GM21576 (cell line): Measurements from ENCODE around the gene MAML1.

Experiments
- ATAC-seq: cut with Tn5 transposase; IDR thresholded peaks from one replicate; pipeline ENCODE4 v1.9.1; 2021; ENCODE audit warnings: mild to moderate bottlenecking, moderate library complexity; ENCODE audit not compliant: unreplicated experiment

The MAML1 gene

DNA sequence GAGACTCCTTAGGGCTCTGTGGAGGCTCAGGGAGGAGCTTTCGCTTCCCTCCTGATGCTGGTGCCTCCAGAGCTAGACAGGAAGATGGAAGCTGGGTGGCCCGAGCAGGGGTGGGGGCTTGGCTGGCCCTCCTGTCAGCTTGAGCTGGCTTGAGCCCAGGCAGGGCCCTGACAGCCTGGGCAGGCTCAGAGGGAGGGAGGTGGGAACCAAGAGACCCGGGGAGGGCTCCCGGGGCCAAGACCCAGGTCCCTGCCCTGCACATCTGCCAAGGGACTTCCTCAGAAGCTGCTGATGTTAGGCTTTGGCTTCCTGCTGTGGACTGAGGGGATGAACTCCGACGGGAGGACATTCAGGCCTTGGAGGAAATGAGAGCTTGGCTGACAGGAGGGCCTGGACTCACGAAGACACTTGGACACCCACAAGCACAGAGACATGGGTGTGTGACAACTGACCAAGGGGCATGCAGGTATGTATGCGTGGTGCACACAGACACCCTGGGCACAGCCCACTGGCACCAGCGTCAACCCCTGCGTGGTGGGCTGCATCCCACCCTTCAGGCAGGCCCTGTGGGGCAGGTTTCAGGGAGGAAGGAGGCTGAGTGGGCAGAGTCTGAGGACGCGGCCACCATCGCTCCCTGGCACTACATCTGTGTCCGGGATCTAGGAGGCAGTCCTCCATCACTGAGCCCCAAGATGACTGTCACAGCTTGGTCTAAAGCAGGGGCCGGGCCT is 59.4 kb downstream of the MAML1 start:
- no peak for ATAC-seq

DNA sequence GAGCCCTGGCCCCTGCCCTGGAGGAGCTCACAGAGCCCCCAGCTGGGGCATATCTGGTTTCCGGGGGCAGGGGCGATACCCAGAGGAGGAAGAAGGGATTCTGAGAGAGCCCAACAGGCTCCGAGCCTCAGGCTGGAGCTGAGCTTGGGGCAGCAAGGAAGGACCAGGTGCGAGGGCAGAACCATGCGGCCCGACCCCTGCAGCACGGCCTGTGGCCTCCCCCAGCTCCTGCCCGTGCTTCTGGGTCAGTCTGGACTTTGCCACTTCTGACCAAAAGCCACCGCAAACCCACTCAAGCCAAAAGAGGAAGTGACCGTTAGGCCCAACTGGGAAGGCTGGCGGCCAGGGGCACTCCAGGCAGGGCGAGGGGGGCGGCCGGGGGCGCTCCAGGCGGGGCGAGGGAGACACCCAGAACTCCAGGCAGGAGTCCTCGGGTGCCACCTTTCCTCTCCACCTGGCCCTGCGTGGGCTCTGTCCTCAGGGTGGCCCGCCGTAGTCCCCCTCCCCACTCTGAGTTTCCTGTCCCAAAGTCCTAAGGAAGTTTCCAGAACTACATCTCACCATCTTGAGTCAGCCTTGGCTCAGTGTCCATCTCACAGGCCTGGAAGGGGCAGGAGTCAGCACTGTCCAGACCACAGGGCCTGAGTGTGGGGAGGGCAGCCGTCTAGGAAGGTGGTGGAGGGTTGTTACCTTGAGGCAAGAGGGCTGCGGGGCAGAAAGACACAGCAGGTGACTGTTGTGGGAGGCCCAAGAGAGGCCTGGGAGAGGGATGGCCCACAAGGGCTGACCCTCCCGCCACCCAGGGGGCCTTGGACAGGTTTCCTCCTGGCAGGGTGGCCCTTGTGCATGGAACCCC is 60.2 kb downstream of the MAML1 start:
- no peak for ATAC-seq

DNA sequence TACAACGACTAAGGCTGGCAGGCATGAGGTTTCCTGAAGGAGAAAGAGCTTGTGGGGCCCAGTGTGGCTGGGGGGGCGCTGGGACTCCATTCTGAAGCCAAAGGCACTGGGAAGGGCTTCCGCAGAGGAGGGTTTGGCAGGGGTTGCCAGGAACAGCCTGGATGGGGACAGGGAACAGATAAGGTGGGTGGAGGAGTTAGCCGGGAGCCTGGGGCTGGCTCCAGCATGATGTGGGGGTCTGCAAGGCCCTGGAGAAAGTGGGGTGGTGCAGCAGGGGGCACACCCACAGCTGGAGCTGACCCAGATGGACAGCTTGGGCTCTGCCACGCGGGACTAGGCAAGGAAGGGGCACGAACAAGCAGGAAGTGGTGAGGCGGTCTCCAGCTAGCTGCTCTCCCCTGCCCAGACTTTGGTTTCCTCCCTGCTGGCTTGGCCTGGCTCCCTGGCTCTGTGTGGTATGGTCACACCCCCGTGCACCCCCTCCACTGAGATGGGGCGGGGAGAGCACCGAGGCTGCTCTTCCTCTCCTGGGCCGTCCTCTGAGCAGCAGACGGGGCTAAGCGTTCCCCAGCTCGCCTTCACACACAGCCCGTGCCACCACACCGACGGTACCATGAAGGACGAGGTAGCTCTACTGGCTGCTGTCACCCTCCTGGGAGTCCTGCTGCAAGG is 61.0 kb downstream of the MAML1 start, which contains the start of gene LTC4S:
TSS of gene LTC4S (plus strand) at position 519 of the 672 bp plus-strand sequence. CDS start at position 614, 95 bp downstream.
- ATAC-seq = no peak

DNA sequence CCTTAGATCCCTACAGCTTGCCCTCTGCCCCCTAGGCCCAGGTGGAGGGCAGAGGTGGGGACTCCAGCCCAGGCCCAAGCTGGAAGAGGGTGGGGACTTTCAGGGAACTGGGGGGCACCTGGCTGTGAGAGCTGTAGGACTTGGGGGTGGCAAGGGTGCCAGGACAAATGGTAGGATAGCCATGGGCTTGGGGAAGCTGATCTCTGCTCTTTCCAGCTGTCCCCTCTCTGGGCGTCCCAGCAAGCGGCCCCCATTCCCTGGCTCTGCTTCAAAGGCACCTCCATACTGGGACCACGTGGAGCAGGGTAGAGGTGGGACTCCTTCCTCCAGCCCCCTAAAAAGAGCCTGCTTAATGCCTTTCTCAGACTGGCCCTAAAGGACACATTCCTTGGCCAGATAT is 61.5 kb downstream of the MAML1 start:
- ATAC-seq = no peak

DNA sequence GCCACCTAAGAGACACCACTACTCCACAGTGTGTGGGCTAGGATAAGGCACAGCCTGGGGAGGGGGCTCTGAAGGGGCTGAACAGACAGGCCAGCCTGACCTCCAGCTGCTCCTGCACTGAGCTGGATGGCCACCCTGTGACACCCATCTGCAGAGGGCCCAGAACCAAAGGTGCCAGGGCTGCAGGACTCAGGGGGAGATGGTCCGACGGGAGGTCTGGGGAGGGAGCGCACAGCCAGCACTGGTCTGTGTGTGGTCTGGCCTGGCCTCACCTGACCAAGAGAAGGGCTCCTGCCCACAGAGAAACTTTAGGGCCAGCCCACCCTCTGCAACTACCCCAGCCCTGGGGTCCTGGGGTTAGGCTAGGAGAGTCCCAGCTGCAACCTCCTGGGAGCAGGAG is 62.0 kb downstream of the MAML1 start:
- no peak for ATAC-seq

DNA sequence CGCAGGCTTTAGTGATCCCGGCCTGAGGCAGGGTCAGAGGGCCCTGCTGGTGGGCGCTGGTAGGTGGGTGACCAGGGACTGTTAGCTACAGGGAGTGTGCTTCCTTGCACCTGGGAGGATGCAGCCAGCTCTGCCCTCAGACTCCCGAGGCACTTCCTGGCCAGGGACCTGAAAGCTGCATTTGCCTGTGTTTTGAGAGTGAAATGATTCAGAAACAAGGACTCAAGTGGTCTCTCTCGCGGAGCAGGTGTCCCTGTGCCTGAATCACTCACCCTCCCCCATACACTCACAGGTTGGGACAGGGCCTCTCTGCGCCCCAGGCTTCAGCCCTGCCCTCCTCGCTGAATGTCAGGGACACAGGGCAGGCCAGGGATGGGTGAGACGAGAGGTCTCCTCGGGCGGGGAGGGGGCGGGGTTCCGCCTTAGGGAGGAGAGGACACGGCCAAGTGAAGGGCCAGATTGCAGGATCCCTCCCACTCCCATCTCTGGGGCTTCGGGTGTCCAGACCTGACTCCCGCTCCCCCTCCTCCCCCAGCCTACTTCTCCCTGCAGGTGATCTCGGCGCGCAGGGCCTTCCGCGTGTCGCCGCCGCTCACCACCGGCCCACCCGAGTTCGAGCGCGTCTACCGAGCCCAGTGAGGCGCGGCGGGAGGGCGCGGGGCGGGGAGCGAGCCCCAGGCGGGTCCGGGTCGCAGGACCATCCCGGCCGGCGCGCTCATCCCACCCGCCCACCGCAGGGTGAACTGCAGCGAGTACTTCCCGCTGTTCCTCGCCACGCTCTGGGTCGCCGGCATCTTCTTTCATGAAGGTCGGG is 62.6 kb downstream of the MAML1 start:
- no peak for ATAC-seq

DNA sequence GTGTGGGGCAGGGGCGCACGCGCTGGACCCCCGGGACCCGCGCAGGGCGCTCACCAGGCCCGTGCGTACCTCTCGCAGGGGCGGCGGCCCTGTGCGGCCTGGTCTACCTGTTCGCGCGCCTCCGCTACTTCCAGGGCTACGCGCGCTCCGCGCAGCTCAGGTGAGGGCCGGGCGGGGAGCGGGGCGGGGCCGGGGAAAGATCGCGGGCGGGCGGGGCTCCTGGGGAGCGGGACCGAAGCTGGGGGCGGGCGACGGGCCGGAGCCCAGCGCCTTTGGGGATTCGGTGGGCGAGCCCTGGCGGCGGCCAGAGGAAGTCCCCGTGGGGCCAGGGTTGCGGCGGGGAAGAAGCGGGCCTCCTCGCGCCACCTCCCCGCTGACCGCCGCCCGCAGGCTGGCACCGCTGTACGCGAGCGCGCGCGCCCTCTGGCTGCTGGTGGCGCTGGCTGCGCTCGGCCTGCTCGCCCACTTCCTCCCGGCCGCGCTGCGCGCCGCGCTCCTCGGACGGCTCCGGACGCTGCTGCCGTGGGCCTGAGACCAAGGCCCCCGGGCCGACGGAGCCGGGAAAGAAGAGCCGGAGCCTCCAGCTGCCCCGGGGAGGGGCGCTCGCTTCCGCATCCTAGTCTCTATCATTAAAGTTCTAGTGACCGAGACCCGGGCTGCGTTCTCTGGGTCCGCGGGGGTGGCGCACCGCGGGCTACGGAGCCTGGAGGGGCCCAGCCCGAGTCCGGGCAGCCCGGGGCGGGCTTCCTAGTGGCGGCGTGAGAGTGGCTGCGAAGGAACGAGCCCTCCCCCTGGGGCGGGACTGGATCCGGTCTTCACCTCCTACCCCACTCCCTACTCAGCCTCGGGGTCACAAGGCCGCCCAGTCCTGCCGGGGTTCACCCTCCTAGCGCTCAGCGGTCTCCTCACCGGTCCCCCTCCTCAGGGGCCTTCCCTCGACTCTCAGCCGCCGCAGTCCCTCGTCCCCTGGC is 63.5 kb downstream of the MAML1 start:
- peak; percentile 76 for ATAC-seq

DNA sequence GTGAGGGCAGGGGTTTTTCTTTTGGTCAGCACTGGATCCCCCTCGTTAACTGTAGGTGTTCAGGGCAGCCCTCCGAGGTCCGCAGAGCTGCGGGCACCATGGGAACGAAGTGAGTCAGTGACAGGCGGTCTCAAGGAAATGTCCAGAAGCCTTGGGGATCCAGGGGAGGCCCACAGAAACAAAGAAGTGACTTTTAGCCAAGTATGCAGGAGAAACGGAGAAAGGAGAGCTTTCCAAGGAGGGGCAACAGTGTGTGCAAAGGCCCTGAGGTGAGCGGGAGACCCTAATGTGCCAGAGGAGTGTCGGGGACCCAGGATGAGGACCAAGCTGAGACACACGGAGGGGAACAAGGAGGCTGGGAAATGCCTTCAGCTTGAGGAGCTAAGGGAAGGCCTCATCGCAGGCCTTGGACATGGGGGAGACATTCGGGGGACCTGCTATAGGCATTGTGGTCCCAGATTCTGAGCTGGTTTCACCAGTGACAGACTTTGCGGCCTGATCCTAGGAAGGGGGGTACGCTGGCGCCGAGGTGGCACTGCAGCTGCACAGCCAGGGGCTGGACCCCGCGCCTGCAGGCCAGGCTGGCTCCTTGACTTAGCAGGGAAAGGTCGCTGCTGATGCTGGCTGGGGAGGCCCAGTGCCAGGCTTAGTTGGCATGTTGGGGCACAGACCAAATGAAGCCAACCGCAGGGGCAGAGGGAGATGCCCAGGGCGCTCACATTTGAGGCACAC is 64.4 kb downstream of the MAML1 start:
- ATAC-seq = no peak

DNA sequence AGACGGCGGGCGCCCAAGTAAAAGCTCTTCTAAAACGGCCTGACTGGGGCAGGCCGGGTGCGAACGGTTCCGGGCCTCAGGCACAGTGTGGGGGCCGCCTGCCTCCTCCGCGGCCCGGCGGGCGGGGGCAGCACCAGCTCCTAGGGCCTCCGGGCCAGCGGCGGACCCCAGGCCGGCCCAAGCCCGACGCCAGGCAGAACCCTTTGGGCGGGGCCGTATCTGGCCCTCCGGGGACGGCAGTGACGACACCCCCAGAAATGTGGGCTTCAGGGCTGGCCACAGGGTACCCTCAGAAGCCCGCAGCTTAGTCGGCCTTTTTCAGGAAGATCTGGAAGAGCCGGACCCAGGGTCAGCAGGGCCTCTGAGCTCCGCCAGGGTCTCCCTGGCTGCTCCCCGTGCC is 65.1 kb downstream of the MAML1 start:
- no peak for ATAC-seq

DNA sequence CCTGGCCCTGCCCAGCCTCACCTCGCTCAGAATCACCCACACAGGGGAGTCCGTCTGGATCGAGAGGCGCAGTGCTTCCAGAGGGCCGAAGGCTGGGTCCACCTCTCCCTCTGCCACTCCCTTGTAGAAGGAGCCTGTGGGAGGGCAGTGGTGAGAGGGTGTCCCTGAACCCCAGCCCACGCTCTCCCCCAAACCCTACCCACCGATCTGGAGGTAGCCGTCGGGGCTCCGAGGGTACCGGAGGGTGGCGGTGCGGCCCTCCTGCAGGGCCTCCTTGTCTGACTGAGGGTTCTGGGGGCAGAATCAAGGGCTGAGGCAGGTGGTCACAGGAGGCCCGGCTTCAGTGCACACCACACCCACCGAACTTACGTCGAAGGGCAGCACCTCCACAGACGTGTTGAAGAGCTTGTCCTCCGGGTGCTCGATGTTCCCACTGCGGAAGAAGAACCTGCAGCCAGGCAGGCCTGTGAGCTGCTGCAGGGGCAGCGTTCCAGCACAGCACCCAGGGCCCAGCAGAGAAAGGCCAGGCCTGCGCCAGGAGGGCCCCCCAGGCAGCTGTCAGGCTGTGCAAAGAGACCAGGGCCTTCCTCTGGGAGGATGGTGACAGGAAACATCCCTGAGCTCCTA is 65.6 kb downstream of the MAML1 start:
- ATAC-seq = no peak

DNA sequence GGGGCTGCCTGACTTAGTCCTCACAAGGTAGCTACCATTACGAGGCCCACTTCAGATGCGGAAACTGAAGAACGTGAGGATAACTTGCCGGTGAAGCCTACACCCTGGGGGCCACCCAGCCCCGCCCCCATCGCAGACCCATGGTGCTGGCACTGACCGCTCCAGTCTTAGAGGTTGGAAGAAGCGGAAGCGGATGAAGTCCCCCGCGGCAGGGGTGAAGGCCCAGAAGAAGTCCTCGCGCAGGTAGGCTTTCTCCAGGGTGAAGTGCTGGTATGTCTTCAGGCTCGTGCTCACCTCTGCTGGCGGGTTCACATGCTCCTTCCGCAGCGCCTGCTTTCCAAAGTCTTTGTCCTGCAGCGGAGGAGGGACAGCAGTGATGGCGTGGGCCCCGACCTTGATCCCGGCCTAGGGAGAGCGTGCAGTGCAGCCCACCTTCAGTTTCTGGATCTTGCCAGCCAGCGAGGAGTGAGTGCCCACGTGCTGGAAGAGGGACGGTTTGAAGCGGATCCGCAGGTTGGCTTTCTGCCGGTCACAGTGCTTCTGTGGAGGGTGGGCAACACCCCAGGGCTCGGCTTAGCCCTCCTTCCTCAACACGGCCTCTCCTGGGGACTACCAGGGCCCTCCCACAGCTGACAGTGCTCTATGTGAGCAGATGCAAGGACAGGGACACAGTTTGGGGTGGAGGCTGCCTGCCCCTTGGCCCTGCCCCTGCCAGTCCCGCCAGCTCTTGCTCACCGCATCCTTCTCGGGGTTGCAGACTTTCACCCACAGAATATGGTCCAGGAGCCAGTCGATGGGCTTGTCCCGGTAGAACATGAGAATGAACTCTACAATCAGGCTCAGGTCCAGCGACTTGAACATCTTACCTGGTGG is 66.4 kb downstream of the MAML1 start:
- no peak for ATAC-seq

DNA sequence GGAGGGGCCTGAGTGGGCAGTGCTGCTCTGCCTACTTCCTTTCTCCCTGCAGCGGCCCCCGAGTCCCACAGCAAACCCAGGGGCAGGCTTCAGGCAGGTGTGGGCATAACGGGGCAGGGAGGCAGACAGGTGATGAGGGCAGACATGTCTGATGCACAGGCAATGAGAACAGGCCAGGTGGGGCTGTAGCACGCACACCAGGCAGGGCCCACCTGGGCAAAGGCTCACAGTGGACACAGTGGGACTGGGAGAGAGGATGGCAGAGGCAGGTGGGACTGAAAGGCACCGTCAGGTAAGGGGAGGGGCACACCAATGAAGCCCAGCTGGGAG is 67.0 kb downstream of the MAML1 start:
- no peak for ATAC-seq

DNA sequence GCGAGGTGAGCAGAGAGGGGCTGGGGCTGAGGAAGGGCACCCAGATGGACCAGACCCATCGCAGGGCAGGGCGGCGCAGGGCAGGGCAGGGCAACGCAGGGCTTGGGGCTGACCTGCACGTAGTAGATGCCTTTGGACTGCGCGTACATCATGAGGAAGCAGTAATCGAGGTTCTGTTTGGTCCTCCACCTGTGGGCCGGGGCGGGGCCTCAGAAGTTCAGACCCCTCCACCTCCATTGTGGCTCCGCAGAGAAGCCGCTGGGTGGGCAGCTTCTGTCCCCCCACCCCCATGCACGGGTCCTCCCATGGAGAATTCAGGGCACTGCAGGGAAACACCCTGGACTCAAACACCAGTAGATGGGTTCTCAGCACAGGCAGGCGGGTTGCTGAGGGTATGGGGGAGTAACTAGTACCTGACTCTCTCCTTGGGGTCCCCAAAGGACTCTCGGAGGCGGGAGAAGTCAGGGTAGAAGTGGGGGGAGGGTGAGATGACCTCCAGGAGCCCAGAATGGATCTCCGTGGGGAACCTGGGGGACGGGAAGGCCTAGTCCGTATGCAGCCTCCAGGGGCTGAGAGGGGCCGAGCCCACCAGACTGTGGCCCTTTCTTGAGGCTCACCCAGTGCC is 67.6 kb downstream of the MAML1 start:
- ATAC-seq = no peak

DNA sequence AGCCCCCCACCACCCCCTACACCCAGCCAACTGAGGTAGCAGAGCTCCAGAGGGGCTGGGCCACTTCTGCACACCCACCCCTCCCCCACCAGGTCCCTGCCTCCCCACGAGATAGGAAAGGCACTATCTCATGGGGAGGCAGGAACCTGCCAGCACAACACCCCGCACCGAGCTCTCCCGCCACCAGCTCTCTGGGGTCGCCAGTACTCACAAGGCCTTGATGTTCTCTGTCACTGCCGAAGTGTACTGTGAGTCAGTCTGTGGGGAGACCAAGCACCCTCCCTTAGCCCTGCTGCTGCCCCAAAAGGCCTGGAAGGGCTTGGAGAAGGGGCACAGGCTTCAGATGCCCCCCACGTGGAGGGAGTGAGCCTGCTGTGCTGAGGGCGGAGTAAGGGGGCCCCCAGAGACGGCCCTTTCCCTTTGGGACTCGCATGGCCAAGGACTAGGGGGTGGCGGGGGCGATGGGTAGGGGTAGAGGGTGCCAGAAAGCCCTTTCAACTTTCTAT is 68.1 kb downstream of the MAML1 start:
- ATAC-seq = no peak

DNA sequence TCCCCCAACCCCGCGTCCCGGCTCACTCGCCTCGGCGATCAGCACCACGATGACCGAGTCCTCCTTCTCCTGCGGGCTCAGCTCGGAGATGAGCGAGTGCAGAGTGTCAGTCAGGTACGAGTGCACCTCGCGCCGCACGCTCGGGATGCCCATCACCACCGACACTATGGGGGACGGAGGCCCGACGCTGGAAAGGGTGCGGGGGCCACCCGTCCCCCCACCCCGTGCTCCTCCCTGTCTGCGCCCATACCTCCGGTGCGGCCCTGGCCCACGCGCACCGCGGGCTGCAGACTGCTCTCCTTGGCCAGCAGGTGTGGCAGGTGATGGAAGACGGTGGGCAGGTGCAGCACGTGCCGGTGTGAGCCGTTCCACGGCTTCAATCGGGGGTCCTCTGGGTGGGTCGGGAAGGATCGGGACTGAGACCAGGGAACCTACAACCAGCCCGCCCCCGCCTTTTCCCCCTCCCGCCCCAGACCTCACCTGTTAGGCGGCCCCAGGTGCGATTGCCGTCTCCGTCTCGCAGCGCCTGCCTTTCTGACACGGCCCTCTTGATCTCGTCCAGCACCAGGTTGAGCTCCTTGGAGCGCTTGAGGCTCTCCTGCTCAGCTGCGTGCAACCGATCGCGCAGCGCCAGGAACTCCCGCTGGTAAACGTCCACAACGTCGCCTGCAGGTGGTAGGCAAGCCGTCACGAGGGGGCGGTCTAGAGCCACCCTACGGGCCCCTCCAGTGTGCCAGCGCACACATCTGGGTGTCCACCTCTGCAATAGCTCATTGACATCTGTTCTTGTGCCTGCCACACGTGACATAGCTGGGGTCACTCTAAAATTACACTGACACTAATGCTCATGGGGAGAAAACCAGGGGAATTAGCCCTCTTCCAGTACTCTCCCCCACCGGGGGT is 68.9 kb downstream of the MAML1 start:
- peak; percentile 33 for ATAC-seq
